ENCODE results near the gene SPATA6L. TPM values are rescaled to one million over a fixed set of nuclear protein-coding genes. Genes with fewer than 3 reads are reported as not detected.

The SPATA6L gene
- 0.95 and 1.9 TPM in 2 replicates for total RNA-seq (2016; rRNA removed; fragmentation: Illumina TruSeq; extraction: Trizol)
- total RNA-seq (2016; cell fraction: cytosol; rRNA removed; fragmentation: Illumina TruSeq; extraction: Trizol; ENCODE audit: low read depth): 2.9 and 3.9 TPM in 2 replicates
- total RNA-seq (2016; cell fraction: insoluble cytoplasmic fraction; rRNA removed; fragmentation: Illumina TruSeq; extraction: Trizol): 0.40 and 1.9 TPM in 2 replicates
- total RNA-seq (2016; cell fraction: membrane; rRNA removed; fragmentation: Illumina TruSeq; extraction: Trizol): 1.9 and 2.8 TPM in 2 replicates
- 3.1 and 4.5 TPM in 2 replicates for total RNA-seq (2016; cell fraction: nucleus; rRNA removed; fragmentation: Illumina TruSeq; extraction: Trizol)
- 0.73 and 1.1 TPM in 2 replicates for polyA plus RNA-seq (2011; rRNA removed)
- polyA plus RNA-seq (2011; cell fraction: cytosol; rRNA removed): 0.30 and 0.41 TPM in 2 replicates
- polyA plus RNA-seq (2011; cell fraction: nucleus; rRNA removed): 2.7 and 2.9 TPM in 2 replicates
- polyA plus RNA-seq (2012): 0.80 and 0.83 TPM in 2 replicates
- 0.42 and 0.46 TPM in 2 replicates for polyA plus RNA-seq (2016; cell fraction: cytosol; fragmentation: Illumina TruSeq; extraction: Trizol; ENCODE audit: low read depth)
- polyA plus RNA-seq (2016; cell fraction: insoluble cytoplasmic fraction; fragmentation: Illumina TruSeq; extraction: Trizol; ENCODE audit: low read depth): 0.25 and 0.74 TPM in 2 replicates
- polyA plus RNA-seq (2016; cell fraction: membrane; fragmentation: Illumina TruSeq; extraction: Trizol; ENCODE audit: low read depth): 0.38 and 0.41 TPM in 2 replicates
- 4.3 and 6.9 TPM in 2 replicates for polyA plus RNA-seq (2016; cell fraction: nucleus; fragmentation: Illumina TruSeq; extraction: Trizol; ENCODE audit: insufficient read depth, low read depth)
- polyA minus RNA-seq (2011; rRNA and poly(A)+ RNA removed; ENCODE audit: low replicate concordance): 1.2 TPM in 1 of 2 replicates, not detected in the other
- 0.35 TPM in 1 of 2 replicates, not detected in the other for polyA minus RNA-seq (2011; cell fraction: cytosol; rRNA and poly(A)+ RNA removed)
- 7.2 and 8.8 TPM in 2 replicates for polyA minus RNA-seq (2011; cell fraction: nucleus; rRNA and poly(A)+ RNA removed)
- percentile 52 among the genes with signal in this experiment for Bru-seq, nascent RNA
- BruChase-seq, experiment 1, labeled RNA remaining after a 6-hour chase: percentile 42 among the genes with signal in this experiment
- BruChase-seq, experiment 2, labeled RNA remaining after a 2-hour chase: percentile 56 among the genes with signal in this experiment
- long read RNA-seq, experiment 1, partial matches to known transcripts: 0 of 1 reads
- long read RNA-seq, experiment 1, other reads (novel, unspliced or antisense): 1 of 1 reads
- long read RNA-seq, experiment 2, partial matches to known transcripts: 0 of 1 reads
- long read RNA-seq, experiment 2, other reads (novel, unspliced or antisense): 1 of 1 reads

GRCh38 chr9:4666042-4666699, at the start of gene SPATA6L:
TSS of gene SPATA6L (minus strand) at chr9:4666480. CDS start at chr9:4666250, 230 bp downstream.
- ATAC-seq (peak; percentile 6; the same call in 2 of the 3 replicates), DNase-seq (ENCODE audit: low spot score) (peak; percentile 11), FAIRE-seq (no peak)
- Histone ChIP-seq H3K4me1 (ENCODE audit: insufficient read depth, low read length) (peaks cover 43% of the 10 kb centered on the region), H3K27ac (ENCODE audit: extremely low read length, insufficient read depth, low read length) (peak within 1 kb of the TSS; percentile 25), H3K9me3 (ENCODE audit: low read length) (no peaks in the 10 kb centered on the region), H3K4me3 (replicated peaks in 1 of 3; ENCODE audit: insufficient read depth in 1 of 3, low read depth in 2 of 3, low read length in 3 of 3) (peak within 1 kb of the TSS; percentile 53 to 74 (median 62)), H2AFZ (ENCODE audit: low read length) (peak within 1 kb of the TSS; percentile 88), H3K4me2 (ENCODE audit: low read depth, low read length) (peak within 1 kb of the TSS; percentile 88), H3K27me3 (ENCODE audit: control insufficient read depth in 1 of 2, insufficient read depth in 2 of 2, low read length in 2 of 2) (no peaks in the 10 kb centered on the region), H3K36me3 (replicated peaks in 1 of 2; ENCODE audit: control insufficient read depth in 1 of 2, insufficient read depth in 2 of 2, low read length in 2 of 2) (no peaks in the 10 kb centered on the region), H3K9ac (ENCODE audit: insufficient read depth, low read depth, low read length) (peak within 1 kb of the TSS; percentile 69), H3K79me2 (ENCODE audit: insufficient read depth, low read length) (peaks cover 12% of the 10 kb centered on the region), H4K20me1 (ENCODE audit: insufficient read depth, low read length) (no peaks in the 10 kb centered on the region)
- intact Hi-C loops (cut with micrococcal nuclease; ENCODE audit: unreplicated experiment) (no loop called here), in situ Hi-C loops (cut with HindIII; ENCODE audit: extremely low pct_ligation_motif_present, low pct_unique_long_range_greater_than_20kb) (loop anchor here (5.0 kb wide), 1 partner anchor 66 kb away; no protein-coding TSS in a partner anchor)
- BruUV-seq (replicated peaks): no TSS peak
- CTCF ChIA-PET (ENCODE audit: low intra/inter-chr PET ratio, low total read pairs): no interaction called here
- WGBS (ENCODE audit: low lambda C conversion rate): 9% methylated on average over 24 of the region's 36 CpGs
- POLR2A ChIA-PET: interaction anchor here (1.0 to 3.7 kb wide), 6 partner anchors 11 to 75 kb away, joined by 3 to 43 read pairs (median 10); partner anchors contain the start of genes AK3 and CDC37L1
- TF ChIP-seq ZNF382 (CRISPR knock-in tag; IDR thresholded peaks at IDR 0.05; ENCODE audit: borderline replicate concordance): no peak
- no peak for TF ChIP-seq ZNF224 (CRISPR knock-in tag; IDR thresholded peaks at IDR 0.05)
- 0 out of 2 replicates have a peak, but pooled peaks have one; percentile 28 for TF ChIP-seq ZBTB4 (CRISPR knock-in tag; IDR thresholded peaks at IDR 0.05; ENCODE audit: borderline replicate concordance)
- peak; percentile 53; the same call in 1 of the 2 replicates for TF ChIP-seq KMT2B (CRISPR knock-in tag; IDR thresholded peaks at IDR 0.05)
- TF ChIP-seq NFKB2 (CRISPR knock-in tag; IDR thresholded peaks at IDR 0.05; ENCODE audit: borderline replicate concordance): peak; percentile 76; the same call in 1 of the 2 replicates
- peak; percentile 42; the same call in 1 of the 2 replicates for TF ChIP-seq ZSCAN21 (CRISPR knock-in tag; IDR thresholded peaks at IDR 0.05; ENCODE audit: borderline replicate concordance)
- TF ChIP-seq PATZ1 (CRISPR knock-in tag; IDR thresholded peaks at IDR 0.05): peak; percentile 57; the same call in 1 of the 2 replicates
- TF ChIP-seq ZNF782 (CRISPR knock-in tag; IDR thresholded peaks at IDR 0.05; ENCODE audit: borderline replicate concordance): no peak; the same call in 1 of the 2 replicates

All from HepG2 (cell line).